Gastroesophageal sphincter (tissue), 3 donors: ENCODE measurements around the gene HHIP.

Source experiments
- EP300 ChIP-seq: sonication (generic); formaldehyde crosslinking; IDR thresholded peaks from one replicate; pipeline ENCODE4 v1.6.1; 2017; ENCODE audit warnings: antibody characterized with exemption, mild to moderate bottlenecking
- POLR2A ChIP-seq, 2 donors: fragments of 450-650 bp; IDR thresholded peaks; one replicate each; pipeline ENCODE4 v1.6.1; 2017; ENCODE audit warnings: antibody characterized with exemption in 2 of 2, mild to moderate bottlenecking in 2 of 2, moderate library complexity in 1 of 2
- POLR2AphosphoS5 ChIP-seq: sonication (generic); formaldehyde crosslinking; IDR thresholded peaks from one replicate; pipeline ENCODE4 v1.6.1; 2017; ENCODE audit warnings: antibody characterized with exemption
- TF ChIP-seq, protein P1 (sequence below), 4 experiments: fragments of 200-600 bp in 2 of 4; fragments of 450-650 bp in 2 of 4; sonication (generic) in 1 of 4; IDR thresholded peaks; one replicate each; pipeline ENCODE4 v1.5.1; 2017 to 2019; ENCODE audit warnings: antibody characterized with exemption in 4 of 4, mild to moderate bottlenecking in 2 of 4, moderate library complexity in 2 of 4

DNA sequence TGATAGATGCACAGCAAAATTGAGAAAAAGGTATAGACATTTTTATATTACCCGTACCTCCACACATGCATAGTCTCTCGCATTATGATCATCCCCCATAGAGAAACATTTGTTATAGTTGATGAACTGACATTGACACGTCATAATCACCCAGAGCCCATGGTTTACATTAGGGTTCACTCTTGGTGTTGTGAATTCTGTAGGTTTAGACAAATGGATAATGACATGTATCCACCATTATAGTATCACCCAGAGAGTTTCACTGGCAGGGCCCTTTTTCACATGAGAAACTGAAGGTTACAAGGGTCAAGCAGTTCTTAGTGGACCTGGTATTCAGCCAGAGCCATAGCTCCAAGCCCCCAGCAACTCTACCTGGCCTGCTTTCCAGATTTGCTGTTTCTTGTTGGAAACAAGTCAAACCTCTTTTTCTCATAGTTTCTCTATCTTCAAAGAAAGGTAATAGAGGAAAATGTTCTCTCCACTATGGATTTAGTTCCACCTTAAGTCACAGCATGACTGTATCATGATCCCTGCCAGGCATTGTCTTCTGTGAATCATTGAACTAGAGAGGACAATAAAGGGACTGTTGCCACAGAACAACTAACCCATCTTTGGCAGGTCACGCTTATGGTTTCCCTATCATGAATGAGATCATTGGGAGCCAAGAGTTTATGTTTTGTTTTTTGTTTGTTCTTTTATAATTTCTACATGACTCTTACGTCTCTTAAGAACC, 64.0 kb downstream of the HHIP start:
- TF ChIP-seq, protein P1, sequence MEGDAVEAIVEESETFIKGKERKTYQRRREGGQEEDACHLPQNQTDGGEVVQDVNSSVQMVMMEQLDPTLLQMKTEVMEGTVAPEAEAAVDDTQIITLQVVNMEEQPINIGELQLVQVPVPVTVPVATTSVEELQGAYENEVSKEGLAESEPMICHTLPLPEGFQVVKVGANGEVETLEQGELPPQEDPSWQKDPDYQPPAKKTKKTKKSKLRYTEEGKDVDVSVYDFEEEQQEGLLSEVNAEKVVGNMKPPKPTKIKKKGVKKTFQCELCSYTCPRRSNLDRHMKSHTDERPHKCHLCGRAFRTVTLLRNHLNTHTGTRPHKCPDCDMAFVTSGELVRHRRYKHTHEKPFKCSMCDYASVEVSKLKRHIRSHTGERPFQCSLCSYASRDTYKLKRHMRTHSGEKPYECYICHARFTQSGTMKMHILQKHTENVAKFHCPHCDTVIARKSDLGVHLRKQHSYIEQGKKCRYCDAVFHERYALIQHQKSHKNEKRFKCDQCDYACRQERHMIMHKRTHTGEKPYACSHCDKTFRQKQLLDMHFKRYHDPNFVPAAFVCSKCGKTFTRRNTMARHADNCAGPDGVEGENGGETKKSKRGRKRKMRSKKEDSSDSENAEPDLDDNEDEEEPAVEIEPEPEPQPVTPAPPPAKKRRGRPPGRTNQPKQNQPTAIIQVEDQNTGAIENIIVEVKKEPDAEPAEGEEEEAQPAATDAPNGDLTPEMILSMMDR (IDR thresholded peaks at IDR 0.05), result no peak
- TF ChIP-seq EP300, result no peak
- no peak for TF ChIP-seq POLR2A (IDR thresholded peaks at IDR 0.05)
- TF ChIP-seq POLR2AphosphoS5, result no peak
